Hematopoietic multipotent progenitor cell treated with erythropoietin and hydrocortisone succinate and interleukin-3 and kit ligand, for 15 days (in vitro differentiated cells): ENCODE measurements around the gene ARID3A.
A peak's percentile ranks its signal among the peaks of the same experiment; 100 is the strongest.
"Not testable (repeated sequence)": the region's sequence is repeated elsewhere in the genome, so short reads cannot be mapped to it uniquely, and the experiment has no call there.

ENCODE experiments used
- DNase-seq: peaks from one replicate; pipeline ENCODE4 v3.0.0-alpha.2; 2015; ENCODE audit warnings: low spot score

The ARID3A gene

DNA sequence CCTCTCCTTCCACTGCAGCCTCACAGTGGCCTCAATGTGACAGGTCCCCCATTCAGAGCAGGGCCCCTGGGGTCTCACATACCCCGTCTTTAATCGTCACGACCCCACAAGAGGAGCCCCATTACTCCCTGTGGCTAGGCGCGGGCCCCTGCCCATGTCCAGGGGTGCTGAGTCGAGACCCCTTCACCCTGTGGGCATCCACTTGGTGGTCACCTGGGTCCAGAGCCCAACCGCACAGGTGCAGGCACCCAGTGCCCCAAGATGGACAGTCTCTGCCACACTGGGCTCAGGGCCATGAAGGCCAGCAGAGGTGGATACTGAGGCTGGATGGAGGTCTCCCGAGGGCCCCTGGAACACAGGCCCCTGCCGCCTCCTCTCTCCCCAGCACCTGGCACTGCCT, 92.1 kb downstream of the ARID3A start:
- no peak for DNase-seq

DNA sequence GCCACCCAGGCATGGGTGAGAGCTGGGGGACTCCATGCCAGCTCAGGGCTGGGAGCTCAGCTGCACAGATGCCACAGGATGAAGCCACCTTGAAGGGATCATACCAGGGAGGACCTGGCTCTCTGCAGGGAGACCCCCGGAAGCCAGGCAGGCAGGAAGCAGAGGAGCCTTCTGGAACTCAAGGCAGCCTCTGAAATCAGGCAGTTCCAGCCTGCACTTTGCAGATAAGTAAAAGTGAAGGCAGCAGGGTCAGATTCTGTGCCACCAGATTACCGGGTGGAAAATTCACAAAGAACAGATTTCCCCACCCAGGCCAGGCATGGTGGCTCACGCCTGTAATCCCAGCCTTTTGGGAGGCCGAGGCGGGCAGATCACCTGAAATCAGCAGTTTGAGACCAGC, 92.6 kb downstream of the ARID3A start:
- peak; percentile 44 for DNase-seq

DNA sequence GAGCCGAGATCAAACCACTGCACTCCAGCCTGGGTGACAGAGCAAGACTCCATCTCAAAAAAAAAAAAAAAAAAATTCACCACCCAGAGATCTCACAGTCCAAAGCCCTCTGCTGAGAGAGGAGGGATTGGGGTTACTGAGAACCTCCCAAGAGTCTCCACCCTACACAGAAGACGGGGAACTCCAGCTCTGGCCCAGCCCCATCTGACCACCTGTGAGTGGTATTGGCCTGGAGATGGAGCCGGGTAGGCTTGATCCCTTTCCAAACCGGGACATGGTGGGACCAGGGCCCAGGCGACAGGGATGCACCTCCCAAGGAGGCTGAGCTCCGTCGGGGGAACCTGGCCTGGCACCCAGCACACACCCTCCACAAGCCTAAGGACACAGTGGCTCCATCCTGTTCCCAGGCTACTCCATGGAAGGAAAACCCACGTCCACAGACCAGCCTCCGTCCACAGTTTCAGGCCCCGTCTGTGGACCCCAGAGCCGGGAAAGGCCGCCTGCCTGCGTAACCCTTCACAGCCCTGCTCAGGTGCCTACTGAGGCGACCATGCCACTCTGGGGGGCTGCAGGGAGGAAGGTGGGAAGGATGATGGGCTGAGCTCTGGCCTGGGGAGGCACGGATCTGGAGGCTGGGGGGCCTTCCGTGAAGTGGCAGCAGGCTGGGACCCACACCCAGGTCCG, 93.2 kb downstream of the ARID3A start:
- no peak for DNase-seq

DNA sequence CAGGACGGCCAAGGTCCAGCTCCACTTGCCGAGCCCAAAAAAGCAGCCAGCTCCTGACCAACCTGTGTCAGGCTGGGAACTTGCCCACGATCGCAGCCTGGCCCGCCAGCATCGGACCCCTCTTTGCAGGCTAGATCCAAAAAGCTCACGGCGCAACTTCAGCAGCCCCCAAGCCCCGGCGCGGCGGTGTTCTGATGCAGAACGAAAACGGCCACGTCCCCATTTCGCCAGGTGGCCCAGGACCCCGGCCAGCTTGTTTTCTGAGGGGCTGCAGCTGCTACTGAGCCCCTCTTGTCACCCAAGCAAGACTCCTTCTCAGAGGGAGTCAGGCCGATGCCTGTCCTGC, 93.8 kb downstream of the ARID3A start:
- no peak for DNase-seq

DNA sequence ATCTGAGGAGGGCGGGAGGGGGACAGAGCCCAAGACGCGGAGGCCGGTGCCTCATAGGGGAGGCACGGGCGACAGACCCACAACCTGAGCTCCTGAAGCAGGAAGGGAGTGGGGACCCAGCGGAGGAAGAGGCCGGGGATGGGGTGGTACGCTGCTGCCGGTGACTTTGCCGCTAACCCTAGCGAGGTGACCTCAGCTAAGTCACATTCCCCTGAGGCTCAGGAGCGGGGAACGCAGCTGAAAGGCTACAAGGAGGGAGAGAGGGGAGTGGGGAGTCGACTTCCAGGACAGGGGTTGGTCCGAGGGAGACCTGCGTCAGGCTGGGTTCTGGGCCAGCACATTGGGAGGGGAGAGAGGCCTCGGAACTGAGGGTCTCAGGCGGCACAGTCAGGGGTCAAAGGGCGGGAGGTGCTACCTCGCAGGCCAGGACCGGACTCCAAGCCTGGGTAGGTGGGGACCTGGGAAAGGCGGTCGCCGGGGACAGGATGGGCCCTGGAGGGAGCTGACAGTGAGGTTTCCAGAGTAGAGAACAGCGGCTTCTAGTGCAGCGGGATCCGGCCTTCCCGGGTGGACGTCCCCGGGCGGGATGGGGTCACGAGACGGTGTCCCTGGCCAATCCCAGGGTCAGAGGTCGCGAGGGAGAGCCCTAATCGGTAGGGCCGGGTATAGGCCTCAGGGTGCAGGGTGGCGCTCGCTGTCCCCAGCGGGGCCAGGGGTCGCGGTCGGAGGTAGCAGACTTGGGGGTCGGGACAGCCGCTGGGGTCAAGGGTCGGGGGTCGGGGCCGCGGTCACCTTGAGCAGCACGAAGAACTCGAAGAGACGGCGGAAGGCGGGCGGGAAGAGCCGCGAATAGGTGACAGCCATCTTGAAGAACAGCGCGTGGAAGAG, 94.4 kb downstream of the ARID3A start:
- DNase-seq: no peak

DNA sequence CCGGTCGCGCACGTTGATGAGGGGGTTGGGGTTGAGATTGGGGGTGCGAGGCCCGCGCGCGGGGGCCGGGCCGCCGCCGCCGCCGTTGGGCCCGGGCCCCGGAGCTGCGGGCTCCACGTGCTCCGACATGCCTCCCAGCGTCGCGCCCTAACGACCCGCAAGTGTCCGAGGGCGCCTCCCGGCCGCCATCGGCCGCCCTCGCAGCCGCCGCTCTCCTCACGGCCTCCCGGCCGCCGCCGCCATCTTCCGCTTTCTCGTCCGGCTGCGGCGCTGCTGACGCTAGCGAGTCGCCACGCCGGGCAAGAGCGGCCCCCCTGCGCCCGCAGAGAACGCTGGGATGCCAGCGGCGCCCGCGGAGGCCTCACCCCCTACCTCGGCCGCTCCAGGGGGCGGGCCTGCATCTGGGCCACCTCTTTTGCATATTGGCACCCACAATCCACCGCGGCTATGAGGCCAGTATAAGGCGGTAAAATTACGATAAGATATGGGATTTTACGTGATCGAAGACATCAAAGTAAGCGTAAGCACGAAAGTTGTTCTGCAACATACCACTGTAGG, 95.1 kb downstream of the ARID3A start, which contains the start of gene TMEM259:
Gene TMEM259 (minus strand): TSS at position 256 of the 558 bp plus-strand sequence. CDS start 127 bp downstream, at position 129.
- peak; percentile 98 for DNase-seq

DNA sequence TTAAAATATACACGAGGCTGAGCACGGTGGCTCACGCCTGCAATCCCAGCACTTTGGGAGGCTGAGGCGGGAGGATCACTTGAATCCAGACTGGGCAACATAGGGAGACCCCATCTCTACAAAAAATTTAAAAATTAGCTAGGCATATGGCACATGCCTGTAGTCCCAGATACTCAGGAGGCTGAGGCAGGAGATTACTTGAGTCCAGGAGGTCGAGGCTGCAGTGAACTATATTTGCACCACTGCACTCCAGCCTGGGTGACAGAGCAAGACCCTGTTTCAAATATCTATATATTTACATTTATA, 98.0 kb downstream of the ARID3A start:
- DNase-seq: not testable (repeated sequence)

DNA sequence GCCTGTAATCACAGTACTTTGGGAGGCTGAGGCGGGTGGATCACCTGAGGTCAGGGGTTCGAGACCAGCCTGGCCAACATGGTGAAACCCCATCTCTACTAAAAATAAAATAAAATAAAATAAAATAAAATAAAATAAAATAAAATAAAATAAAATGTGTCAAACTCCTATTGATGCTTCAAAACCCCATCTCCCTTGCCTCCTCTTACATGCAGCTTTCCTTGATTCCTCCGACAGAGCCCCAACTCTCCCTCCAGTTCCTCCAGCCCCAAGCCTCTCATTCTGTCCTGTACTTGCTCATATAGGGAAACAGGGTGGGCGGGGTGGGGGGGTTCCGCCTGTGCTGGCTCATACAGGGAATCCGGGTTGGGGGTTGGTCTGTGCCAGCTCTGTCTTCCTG, 99.2 kb downstream of the ARID3A start:
- not testable (repeated sequence) for DNase-seq
